Activated CD4-positive, alpha-beta T cell treated with anti-CD3 and anti-CD28 coated beads for 4 hours (primary cell): Measurements from ENCODE around the gene CA10.

Source experiments
- DNase-seq, 2 donors: peaks; one replicate each; pipeline ENCODE4 v3.0.0-alpha.2; 2020

Gene CA10

DNA sequence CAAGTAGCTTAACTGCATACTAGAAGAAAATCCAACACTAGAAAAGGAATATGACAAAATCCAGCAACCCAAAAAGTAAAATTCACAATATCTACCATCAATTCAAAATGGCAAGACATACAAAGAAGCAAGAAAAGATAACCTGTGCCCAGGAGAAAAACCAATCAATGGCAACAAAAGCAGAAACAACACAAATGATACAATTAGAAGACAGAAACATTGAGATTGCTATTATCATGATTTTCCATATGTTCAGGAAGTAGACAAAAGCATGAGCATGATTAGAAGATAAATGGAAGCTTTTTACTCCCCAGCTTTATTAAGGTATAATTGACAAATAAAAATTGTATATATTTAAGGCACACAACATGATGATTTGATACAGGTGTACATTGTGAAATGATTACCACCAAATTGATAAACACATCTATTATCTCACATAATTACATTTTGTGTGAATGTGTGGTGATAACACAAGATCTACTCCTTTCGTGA is 117.3 kb downstream of the CA10 start:
- DNase-seq: no peak

DNA sequence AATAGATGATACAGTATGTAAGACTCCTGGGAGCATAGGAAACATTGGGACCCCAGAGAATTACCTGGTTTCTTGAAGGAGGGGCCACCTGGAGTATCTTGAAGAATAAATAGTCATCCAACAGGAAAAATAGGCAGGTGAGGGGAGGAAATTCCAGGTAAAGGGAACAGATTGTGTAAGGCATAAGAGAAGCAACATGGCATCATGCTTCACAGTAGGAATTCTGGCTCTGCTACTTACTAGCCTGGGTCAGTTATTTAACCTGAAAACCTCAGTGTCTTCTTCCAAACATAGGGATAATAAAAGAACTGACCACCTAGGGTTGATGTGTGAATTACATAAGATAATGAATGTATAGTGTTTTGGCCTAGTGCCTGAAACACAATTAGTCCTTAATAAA is 122.1 kb downstream of the CA10 start:
- no peak for DNase-seq

DNA sequence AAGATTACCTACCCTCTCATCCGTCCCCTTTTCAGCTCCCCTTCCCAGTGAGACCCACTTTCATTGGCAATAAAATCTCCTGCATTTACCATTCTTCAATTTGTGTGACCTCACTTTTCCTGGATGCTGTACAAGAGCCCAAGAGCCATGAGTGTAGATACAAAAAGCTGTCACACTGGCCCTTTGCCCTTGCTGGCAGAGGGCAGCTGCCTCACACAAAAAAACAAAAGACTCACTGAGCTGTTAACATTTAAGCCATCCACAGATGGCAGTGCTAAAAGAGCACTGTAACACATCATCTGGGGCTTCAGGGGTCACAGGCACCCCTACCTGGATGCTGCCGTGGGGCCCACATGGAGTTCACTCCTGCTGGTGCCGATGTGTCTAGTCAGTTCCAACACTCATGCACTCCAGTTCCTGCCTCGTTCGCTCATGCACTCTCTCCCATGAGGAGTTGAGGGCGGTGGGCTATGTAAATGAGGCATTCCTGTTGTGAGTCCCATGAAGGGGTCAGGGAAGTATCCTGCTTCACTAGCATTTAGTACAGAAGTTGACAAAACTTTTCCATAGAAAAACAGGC is 123.1 kb downstream of the CA10 start:
- no peak for DNase-seq

DNA sequence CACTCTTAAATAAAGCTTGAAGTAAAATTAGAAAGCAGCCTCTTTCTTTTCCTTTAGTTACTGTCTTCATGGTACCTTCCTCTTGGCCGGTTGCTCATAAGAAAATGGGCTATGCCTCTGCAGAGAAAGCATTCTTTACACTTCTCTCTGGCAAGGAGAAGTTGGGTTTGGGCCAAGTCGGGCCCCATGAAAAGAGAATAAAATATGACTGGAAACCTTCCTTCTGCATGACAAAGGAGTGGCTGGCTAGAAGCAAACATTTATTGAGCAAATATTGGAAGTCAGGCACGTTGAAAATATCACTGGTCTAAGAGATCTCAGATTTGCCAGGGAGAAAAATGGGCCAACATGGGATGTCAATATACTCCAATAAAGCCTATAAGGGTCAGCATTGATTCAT is 126.1 kb downstream of the CA10 start:
- no peak for DNase-seq

DNA sequence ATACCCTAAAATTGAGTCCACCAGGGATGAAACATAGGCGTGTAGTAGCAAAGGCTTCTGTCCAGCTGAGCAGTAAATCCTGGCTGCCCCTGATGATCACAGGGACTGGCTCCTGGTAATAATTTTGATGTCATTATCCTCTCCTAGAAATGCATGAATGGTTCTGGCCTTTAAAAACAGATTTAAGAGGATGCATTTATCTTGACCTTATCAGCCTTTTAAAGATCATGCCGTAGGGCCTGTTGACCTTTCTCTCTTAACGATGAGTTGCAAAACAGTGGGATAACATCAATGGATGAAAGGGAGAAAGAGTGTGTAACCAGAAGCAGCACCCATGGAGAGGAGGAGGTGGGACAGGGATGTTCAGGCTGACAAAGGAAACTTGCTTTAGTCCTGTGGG is 128.5 kb downstream of the CA10 start:
- DNase-seq: no peak

DNA sequence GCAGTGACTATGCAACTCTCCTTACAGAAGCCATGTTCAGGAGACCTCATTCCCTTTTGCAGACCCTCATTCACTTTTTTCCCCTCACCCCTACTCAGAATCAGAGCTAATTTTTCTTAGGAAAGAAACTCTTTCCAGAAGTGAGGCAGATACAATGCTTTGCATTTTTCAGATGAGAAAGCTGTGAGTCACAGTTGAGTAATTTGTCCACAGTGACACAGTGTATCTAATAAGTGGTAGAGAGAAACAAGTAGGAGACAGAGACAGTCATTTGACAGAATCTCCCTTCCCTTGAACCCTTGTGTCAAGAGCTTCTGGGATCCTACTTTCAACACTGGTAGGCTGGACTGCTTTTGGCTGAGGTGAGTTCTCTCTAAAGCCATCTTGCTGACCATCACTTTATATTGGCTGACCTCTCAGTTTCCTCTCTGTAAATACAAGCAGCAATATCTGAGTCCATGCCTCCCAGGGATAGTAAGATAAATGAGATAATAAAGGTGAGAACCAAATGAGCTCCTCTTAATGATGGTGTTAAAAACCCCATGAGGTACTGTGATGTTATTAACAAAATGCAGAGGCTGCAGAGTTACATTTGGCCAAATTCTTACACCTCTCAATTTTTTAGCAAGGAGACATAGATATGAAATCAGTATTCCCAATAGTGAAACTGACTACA is 130.8 kb downstream of the CA10 start:
- DNase-seq: no peak

DNA sequence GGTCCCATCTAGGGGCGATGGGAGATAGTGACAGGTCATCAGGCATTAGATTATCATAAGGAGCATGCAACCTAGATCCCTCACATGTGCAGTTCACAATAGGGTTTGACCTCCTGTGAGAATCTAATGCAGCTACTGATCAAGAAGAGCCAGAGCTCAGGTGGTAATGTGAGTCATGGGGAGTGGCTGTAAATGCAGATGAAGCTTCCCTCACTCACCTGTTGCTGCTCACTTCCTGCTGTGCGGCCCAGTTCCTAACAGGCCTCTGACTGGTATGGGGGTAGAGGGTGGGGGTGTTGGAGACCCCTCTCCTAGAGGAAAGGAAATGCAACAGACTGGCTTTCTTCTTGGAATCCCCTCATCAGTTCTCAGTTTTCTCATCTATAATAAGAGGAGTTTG is 131.4 kb downstream of the CA10 start:
- DNase-seq: no peak

DNA sequence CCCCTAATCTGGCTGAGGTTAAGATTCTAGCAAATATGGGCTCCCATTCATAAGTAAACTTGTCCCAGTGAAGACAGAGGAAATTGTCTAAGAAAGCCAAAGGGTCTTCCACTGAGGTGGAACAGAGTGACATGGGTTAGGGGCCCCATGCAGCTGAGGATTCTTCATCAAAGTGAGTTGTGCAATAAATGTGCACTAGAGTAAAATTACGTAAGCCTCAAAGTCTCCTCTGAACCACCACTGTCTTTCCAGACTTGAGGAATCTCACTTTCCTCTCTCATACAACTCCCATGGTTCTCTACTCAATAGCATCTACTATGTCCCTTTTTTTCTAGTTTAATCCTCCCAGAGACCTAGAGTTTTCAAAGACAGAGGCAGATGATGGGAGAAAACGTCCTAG is 132.4 kb downstream of the CA10 start:
- DNase-seq: no peak

DNA sequence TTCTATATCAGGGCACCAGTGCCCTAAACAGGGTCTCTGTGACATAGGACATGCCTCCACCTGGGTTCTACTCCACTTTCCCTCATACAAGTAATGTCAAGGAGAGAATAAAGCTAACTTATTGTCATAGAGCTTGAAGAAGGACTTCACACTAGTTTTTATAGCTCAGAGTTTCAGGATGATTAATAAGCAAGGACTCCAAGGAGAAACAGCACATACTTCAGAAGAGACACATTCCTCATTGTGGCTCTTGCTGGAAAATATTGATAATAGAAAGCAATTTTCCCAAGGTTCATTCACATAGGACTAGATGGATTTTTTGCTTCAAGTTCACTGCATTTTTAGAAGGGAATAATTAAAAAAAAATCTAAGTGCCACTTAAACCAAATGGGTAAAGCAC is 133.3 kb downstream of the CA10 start:
- DNase-seq: no peak

DNA sequence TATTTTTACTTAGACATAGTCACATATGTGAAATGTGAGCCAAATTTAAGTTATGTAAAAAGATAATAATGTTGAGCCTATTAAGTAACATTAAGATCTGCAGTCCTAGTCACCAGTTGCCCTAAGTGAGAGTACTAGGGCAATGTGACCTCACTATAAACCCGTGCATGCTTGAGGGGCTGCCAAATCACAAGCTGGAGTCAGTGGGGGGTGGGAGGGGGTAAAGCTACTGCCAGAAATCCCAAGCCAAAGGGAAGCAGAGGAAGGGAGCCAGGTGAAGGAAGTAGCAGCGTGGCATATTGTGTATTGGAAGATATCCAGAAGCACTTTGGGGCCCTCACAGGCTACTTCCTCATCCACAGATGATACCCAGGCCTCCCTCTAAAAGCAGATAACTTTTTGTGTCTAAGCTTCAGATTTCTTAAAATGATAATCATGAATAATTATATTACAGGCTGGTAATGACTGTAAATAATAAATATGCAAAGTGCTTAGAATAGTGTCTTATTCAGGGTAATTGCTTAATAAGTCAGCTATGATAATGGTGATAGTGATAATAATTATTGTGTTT is 134.1 kb downstream of the CA10 start:
- DNase-seq: no peak

DNA sequence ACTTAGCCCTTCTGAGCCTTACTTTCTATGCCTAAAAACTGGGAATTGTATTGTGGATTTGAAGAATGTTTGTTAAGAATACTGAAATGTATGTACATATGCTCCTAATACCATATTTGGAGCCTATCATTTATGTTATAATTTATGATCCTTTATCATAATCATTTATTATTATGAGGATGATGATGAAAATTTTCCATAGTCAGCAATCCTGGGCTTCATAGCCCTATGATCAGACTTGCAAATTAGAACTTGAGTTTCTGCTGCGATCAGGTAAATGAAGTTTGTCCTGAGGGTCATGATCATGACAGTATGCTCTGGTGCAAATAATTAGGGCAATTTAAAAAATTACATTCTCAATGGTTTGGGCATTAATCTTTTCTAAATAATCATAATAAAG is 147.4 kb downstream of the CA10 start:
- no peak for DNase-seq

DNA sequence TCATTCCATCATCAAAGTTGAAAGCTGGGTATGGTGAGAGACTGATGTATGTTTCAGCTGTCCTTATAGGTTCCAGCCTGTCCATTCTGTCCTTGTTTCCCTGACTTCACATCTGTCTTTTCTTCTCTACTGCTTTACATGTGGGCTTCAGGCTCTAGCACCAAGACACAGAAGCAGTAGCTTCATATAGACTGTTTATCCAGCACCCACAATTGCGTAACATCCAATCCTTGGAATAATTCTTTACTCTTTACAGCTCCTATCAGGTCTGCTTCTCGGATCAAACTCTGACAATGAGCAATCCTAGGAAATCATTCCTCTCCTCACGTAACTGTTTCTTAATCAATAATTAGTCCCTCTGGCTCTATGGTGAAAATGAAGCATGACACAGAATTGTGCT is 158.9 kb downstream of the CA10 start:
- no peak for DNase-seq

DNA sequence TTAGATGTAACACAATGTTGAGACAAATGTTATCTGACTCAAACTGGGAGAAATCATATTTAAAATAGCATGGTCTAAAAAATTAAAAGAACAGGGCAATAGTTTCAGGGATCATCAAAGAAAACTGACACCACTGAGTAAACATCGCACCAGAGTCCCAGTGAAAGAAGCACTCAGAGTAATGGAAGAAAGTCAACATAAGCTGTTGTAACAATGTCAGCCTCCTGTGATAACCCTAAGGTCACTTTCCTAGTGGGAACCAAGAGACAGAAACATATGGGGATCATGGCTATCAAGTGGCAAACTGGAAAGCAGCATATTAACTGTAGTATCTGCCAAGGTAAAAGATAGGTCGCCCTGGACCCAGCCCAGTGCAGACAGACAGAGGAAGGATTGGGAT is 160.8 kb downstream of the CA10 start:
- no peak for DNase-seq

DNA sequence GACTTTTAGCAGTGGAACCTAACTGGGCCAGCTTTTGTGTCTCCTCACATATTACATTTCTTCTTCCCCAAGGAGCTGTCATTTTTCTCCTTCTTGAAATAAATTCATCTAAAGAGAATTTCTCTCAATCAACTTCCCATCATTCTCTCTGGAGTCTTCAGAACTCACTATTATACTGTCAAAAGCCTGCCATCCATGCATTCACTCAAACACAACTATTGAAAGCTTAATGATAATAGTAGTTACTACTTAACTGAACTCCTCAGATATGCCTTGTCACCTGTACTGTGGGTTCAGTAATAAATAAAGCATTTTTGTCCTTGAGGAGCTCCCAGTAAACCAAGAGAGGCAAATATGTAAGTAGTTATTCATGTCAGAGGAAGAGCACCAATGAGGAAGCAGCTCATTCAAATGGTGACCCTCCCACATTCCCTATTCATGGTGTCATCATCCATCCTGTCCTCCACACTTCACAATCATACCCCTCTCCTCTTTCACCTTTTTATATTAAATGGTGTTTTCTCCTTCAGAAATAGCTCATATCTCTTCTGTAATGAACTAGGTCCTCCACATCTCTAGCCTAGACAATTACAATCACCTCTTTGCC is 162.6 kb downstream of the CA10 start:
- DNase-seq: no peak

DNA sequence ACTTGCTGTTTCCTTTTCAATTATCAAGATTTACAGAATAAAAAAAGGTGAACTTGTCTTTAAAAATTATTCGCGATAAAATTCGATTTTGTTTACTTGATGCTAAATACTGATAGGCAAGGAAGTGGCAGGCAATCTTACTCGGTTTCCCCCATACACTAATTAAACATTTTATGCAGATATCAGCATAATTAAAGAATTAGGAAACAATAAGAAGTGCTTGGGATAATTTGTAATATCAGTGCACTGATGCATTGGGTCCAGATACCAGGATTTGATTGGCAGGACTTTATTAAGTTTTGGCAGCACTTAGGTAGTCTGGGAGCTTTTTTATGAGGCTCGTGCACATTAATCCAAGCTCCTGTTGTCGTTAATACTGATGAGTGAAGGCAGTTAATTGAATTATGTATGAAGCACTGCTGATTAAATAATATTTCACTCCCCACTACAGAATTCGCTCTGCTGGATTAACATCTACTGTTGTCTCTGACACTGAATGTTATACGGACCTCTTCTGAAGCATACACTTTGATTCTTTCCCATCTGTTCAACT is 165.6 kb downstream of the CA10 start:
- no peak for DNase-seq

DNA sequence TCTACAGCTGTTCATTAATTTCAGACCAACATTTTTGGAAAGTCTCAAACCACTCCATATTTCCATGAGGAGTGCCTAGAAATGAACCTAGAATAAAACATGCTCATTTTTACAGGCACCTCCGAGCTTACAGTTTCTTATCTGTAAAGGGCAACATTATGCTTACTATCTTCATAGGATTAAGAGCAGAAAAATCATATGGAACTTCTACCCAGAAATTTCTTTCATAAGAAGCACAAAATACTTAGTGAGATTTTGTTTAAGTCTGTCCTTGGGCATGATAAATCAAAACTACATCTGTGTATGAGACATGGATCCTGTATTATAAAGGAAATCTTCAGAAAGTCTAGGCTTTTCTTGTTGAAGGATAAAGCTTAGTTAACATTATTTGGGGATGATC is 187.4 kb downstream of the CA10 start:
- no peak for DNase-seq

DNA sequence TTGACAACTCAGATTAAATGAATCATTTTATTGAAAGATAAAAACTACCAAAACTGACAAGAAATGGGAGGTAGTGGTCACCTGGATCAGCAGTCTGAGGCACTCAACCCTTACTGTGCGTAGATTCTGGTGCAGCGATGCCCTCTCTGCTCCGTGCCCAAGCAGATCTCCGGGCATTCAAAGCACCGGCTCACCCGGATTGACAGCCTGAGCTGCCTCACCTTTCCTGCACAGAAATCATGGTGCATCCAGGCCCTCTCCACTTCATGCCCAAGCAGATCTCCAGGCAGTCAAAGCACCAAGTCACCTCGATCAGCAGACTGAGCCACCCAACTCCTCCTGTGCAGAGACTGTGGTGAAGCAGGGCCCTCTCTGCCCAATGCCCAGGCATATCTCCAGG is 196.8 kb downstream of the CA10 start:
- no peak for DNase-seq

DNA sequence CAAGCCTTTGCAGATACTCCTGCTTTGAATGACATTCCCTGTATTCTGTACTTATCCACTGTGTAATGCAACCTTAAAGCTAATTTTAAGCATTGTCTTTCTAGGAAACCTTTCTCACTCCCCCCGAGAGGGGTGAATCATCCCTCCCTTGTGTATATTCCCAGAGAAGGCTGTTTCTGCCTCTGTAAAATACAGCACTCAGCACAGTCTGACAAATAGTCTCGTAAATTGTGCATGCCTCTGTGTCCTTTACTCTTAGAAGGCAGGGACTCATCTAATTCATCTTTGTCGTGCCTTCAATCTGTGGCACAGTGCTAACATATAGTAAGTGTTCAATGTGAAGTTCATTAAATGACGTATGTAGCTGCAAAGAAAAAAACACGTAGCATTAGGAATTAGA is 200.7 kb downstream of the CA10 start:
- DNase-seq: no peak

DNA sequence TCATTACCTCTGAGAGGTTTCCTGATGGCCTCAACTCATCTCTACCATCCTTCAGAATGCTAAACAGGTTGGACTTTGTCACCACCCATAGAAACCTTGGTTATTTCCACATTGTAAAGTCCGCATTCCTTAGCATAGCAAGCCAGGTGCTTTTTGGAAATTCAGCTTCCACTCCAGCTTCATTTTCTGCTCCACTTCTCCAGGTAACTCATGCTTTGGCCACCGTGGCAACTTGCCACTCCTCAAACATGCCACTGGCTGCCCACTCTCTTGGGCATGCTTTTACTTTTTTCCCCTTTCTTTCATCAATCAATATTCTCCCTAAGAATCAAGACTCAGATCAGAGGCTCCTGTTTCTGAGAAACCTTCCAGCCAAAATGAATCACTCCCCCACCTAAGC is 203.3 kb downstream of the CA10 start:
- no peak for DNase-seq

DNA sequence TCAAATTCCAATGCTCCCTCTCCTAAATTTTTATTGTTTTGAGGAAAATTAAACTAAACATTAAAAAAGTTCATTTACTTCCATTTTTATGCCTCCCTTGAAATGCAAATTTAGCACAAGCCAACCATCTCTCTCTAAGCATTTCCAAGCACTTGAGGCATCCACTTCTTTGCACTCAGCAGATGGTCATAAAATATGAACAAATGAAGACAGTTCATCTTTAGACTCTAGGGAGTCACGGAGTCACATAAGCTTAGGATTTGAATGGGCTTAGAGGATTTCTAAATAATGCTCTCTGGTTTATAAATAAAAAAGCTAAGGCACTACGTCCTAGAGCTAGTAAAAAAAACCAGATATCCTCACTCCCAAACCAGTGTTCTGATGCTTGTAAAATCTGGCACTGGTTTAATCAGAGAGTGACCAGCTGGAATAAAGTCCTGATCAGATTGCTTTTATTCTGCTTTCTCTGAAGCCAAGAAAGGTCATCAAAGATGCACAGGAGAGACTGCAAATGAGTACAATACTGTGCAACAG is 204.2 kb downstream of the CA10 start:
- no peak for DNase-seq

DNA sequence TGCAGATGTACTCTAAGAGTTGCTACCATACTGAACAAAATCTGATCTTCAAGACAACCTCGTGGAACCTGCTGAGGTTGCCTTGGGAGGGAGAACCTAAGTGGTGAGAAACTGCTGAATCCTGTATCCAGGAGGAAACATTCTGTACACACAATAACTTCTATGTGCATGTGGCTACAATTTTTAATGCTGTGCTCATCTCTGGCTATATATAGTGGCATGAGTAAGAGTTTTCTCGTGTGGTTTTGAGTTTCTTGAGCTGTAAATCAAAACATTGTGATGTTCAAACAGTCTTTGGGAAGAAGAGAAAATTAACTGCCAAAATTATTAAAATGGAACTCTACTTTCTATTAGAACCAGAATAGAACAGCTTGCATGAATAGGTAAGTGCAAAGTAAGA is 206.8 kb downstream of the CA10 start:
- DNase-seq: no peak

DNA sequence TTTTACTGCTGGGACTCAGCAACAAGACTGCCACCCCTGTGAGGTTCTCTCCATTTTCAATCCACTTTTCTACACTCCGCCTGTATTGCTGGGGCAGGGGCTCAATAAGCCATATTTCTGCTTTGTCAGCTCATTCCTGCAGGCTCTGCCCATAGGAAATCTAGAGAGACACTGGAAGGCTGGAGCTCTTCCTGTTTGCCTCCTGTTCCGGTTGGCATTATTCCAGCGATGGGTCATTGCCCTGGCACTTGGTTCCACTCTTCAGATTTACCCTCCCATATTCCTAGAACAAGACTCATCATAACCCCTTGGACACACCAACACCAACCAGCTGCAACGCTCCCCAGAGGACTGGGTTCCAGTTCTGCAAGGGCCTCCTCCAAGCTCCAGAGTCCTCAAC is 210.4 kb downstream of the CA10 start:
- no peak for DNase-seq

DNA sequence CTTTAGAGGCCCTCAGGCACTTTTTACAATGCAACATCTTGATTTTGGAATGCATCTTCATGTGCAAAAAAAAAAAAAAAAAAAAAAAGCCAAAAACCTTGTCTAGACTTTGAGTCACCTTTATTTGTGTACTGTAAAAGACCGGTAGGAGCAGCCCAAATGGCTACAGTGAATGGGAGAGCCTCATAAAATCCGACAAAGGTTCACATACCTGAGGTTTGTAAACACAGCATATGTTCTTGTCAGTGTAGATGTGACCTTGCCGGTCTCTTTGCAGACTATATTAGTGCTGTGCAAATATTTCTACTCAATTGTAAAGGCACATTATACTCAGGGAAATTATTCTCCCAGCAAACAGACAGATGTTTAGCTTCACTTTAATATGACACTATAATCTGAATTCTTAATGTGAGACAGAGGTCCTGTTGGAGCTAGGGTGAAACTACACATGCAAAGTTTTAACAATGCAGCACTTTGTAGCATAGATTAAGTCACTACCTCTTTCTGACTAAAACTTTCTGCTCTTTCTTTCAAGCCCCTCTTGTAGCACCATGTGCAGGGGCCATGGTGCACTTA is 211.3 kb downstream of the CA10 start:
- no peak for DNase-seq
